H54 (cell line): ENCODE measurements around the gene MARCHF7.

Source experiments
- DNase-seq: peaks from one replicate; pipeline ENCODE4 v3.0.0; 2011; ENCODE audit warnings: low spot score, mixed read lengths; ENCODE audit not compliant: insufficient read length
- FAIRE-seq: peaks from 3 replicates; lab custom pipeline; 2011; peaks lifted over from hg19 to GRCh38; lab: Jason Lieb, UNC
- POLR2A ChIP-seq: IDR thresholded peaks from 2 replicates; pipeline ENCODE4 v1.6.1; 2011; ENCODE audit warnings: low read depth, mild to moderate bottlenecking, low read length

MARCHF7 gene

GRCh38 chr2:159760326-159760725 lies 48.0 kb downstream of the MARCHF7 start:
- FAIRE-seq (peak; percentile 6), DNase-seq (no peak)
- no peak for TF ChIP-seq POLR2A

DNA sequence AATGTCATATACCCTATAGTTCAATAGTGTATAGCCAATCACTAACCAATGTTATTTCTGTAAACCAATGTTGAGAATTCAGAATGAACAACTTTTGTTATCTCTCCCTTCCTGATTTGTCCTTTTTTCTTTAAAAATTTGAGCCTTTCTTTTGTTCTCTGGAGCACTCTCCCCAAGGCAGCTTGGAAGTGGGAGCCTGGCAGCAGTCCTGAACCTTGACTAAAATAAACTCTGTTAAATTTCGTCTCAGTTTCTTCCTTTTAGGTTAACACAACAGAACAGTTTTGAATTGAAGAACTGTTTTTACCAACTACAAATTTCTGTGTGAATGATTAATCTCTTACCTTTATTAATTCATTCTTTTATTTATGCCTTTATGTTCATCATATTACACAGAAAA lies 49.8 kb downstream of the MARCHF7 start:
- no peak for FAIRE-seq
- TF ChIP-seq POLR2A: no peak
- DNase-seq: no peak
